Erythroblast (primary cell): ENCODE results near the gene SETD1B.

ENCODE experiments used
- GATA1 ChIP-seq: IDR thresholded peaks from 2 replicates; pipeline ENCODE4 v1.6.1; 2011; ENCODE audit warnings: low read depth, mild to moderate bottlenecking, control low read depth, low read length, moderate library complexity
- POLR2A ChIP-seq: IDR thresholded peaks from 2 replicates; pipeline ENCODE4 v1.6.1; 2011; ENCODE audit warnings: mild to moderate bottlenecking, low read length

DNA sequence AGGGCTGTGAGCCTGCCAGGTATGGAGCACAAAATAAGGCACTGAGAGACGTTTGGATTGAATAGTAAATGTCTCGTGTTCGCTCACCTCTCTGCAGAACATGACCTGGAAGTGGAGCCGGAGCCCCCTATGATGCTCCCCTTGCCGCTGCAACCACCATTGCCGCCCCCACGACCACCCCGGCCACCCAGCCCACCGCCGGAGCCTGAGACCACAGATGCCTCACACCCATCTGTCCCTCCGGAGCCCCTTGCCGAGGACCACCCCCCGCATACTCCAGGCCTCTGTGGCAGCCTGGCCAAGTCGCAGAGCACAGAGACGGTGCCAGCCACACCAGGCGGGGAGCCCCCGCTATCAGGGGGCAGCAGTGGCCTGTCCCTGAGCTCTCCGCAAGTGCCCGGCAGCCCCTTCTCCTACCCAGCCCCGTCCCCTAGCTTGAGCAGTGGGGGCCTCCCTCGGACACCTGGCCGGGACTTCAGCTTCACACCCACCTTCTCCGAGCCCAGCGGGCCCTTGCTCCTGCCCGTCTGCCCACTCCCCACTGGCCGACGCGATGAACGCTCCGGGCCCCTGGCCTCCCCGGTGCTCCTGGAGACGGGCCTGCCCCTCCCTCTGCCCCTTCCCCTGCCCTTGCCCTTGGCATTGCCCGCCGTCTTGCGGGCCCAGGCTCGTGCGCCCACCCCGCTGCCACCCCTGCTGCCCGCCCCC is 18.7 kb downstream of the SETD1B start:
- TF ChIP-seq POLR2A (no peak), GATA1 (no peak)
